Neural crest cell (in vitro differentiated cells): ENCODE results near the gene XPOT. TPM values are rescaled to one million over a fixed set of nuclear protein-coding genes. Genes with fewer than 3 reads are reported as not detected.
A peak's percentile ranks its signal among the peaks of the same experiment; 100 is the strongest.

ENCODE experiments used
- DNase-seq: peaks from one replicate; pipeline ENCODE4 v3.0.0; 2021; ENCODE audit warnings: low read depth, mixed read lengths, low spot score
- H3K27ac Mint-ChIP-seq: one replicate; pipeline ENCODE4 v1.8.0; 2021; ENCODE audit warnings: mild to moderate bottlenecking, mixed read lengths; ENCODE audit not compliant: unreplicated experiment
- H3K27me3 Mint-ChIP-seq: 2 replicates; pipeline ENCODE4 v1.8.0; 2021; ENCODE audit warnings: low read depth, mild to moderate bottlenecking, mixed read lengths
- H3K36me3 Mint-ChIP-seq: 2 replicates; pipeline ENCODE4 v1.8.0; 2021; ENCODE audit warnings: low read depth, mild to moderate bottlenecking, mixed read lengths
- H3K4me1 Mint-ChIP-seq: 2 replicates; pipeline ENCODE4 v1.8.0; 2021; ENCODE audit warnings: mixed read lengths
- H3K4me3 Mint-ChIP-seq: one replicate; pipeline ENCODE4 v1.8.0; 2021; ENCODE audit warnings: mild to moderate bottlenecking, mixed read lengths
- H3K9me3 Mint-ChIP-seq: 2 replicates; pipeline ENCODE4 v1.8.0; 2021; ENCODE audit warnings: mixed read lengths
- total RNA-seq: library from RNA; stranded (reverse); gene quantifications from 2 replicates; pipeline ENCODE4 v1.2.1, GENCODE V29; 2021
- TF ChIP-seq, protein P1 (sequence below): fragments of 200-600 bp; sonication (generic); conservative IDR thresholded peaks from 2 replicates; pipeline ENCODE4 v1.5.0; 2021; ENCODE audit warnings: antibody characterized with exemption, mild to moderate bottlenecking

The XPOT gene
- total RNA-seq, 1 donor from 2014 or later: 103 TPM

DNA sequence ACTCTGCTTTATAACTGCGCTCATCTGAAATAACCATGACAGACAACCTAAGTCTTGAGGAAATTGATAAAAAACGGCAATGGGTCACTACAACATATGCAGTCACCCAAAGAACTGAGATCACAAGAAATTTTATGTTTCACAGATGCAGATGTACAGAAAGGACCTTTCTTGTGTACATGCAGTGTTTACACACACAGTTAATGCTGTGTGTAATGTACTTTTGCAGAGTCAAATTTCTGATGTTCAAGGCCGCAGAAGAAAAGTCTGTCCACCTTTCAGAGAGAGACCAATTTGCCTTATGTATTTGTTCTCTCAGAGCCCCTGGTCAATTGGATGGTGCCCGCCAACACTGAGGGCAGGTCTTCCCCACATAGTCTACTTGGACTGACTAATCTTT lies 24.8 kb downstream of the XPOT start:
- Mint-ChIP-seq H3K4me3 (no peak overlapping the region), H3K36me3 (peaks cover 20% of the 10 kb centered on the region), H3K27me3 (no peaks in the 10 kb centered on the region), H3K9me3 (no peaks in the 10 kb centered on the region), H3K27ac (no peak overlapping the region), H3K4me1 (no peaks in the 10 kb centered on the region)
- no peak for DNase-seq
- TF ChIP-seq, protein P1, sequence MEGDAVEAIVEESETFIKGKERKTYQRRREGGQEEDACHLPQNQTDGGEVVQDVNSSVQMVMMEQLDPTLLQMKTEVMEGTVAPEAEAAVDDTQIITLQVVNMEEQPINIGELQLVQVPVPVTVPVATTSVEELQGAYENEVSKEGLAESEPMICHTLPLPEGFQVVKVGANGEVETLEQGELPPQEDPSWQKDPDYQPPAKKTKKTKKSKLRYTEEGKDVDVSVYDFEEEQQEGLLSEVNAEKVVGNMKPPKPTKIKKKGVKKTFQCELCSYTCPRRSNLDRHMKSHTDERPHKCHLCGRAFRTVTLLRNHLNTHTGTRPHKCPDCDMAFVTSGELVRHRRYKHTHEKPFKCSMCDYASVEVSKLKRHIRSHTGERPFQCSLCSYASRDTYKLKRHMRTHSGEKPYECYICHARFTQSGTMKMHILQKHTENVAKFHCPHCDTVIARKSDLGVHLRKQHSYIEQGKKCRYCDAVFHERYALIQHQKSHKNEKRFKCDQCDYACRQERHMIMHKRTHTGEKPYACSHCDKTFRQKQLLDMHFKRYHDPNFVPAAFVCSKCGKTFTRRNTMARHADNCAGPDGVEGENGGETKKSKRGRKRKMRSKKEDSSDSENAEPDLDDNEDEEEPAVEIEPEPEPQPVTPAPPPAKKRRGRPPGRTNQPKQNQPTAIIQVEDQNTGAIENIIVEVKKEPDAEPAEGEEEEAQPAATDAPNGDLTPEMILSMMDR: no peak

DNA sequence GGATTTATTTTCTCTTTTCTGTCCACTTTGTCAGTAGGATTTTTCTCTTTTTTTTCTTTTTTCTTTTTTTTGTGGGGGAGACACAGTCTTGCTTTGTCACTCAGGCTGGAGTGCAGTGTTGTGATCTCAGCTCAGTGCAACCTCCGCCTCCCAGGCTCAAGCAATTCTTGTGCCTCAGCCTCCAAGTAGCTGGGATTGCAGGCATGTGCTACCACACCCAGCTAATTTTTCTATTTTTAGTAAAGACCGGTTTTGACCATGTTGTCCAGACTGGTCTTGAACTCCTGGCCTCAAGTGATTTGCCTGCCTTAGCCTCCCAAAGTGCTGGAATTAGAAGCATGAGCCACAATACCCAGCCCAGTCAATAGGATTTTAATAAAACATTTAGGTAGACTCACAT lies 26.7 kb downstream of the XPOT start:
- H3K27ac Mint-ChIP-seq: no peak overlapping the region
- TF ChIP-seq, protein P1: no peak
- no peak overlapping the region for H3K4me3 Mint-ChIP-seq
- DNase-seq: no peak
- H3K27me3 Mint-ChIP-seq: no peaks in the 10 kb centered on the region
- H3K4me1 Mint-ChIP-seq: no peaks in the 10 kb centered on the region
- H3K9me3 Mint-ChIP-seq: no peaks in the 10 kb centered on the region
- H3K36me3 Mint-ChIP-seq: peaks cover 13% of the 10 kb centered on the region

DNA sequence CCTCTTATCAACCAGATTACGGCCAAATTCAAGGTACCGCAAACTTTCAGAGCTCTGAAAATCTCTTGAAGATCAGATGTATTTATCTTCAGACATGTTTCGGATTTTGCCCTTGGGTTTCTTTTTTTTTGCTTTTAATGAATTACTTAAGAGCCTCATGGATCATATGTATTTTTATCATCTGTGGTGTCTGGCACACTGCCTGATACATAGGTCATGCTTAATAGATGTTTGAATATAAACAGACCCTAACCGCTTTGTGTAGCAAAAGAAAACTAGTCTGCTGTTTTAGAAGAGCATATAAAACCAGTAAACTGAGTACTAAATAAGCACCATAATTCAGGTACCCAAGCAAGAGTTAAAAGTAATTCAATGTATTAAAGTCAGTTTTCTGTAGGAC lies 27.6 kb downstream of the XPOT start:
- H3K36me3 Mint-ChIP-seq: peaks cover 16% of the 10 kb centered on the region

DNA sequence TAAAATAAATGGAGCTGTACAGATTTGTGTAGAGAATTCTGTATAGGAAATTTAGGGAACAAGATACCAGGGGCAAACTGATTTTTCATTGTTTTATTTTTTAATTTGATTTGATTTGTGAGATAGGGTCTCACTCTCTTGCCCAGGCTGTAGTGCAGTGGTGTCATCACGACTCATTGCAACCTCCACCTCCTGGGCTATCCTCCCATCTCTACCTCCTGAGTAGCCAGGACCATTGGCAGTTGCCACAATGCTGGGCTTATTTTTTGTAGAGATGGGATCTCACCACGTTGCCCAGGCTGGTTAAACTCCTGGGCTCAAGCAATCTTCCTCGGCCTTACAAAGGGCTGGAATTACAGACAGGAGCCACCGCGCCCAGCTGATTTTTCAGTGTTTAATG lies 29.7 kb downstream of the XPOT start:
- peaks cover 17% of the 10 kb centered on the region for H3K36me3 Mint-ChIP-seq
- DNase-seq: no peak
- H3K27ac Mint-ChIP-seq: peak overlapping the region; percentile 58
- TF ChIP-seq, protein P1: no peak
- no peak overlapping the region for H3K4me3 Mint-ChIP-seq
- no peaks in the 10 kb centered on the region for H3K27me3 Mint-ChIP-seq
- H3K4me1 Mint-ChIP-seq: no peaks in the 10 kb centered on the region
- no peaks in the 10 kb centered on the region for H3K9me3 Mint-ChIP-seq

More for the DNA sequence above, 27.6 kb downstream of the XPOT start:
- peak overlapping the region; percentile 50 for H3K27ac Mint-ChIP-seq
- TF ChIP-seq, protein P1: no peak
- H3K4me1 Mint-ChIP-seq: no peaks in the 10 kb centered on the region
- no peaks in the 10 kb centered on the region for H3K27me3 Mint-ChIP-seq
- DNase-seq: no peak
- H3K4me3 Mint-ChIP-seq: no peak overlapping the region
- H3K9me3 Mint-ChIP-seq: no peaks in the 10 kb centered on the region

DNA sequence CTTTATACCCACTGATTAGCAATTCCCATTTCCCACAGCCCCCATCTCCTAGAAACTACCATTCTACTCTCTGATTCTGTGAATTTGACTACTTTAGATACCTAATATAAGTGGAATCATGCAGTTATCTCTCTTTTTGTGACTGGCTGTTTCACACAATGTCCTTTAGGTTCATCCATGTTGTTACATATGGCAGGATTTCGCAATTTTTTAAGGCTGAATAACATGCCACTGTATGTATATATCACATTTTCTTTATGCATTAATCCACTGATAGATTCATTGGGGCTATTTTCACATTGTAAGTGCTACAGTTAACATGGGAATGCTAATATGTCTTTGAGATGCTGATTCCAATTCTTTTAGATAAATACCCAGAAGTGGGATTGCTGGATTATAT lies 35.9 kb downstream of the XPOT start:
- TF ChIP-seq, protein P1: no peak
- H3K36me3 Mint-ChIP-seq: peaks cover 10% of the 10 kb centered on the region
- DNase-seq: no peak
- no peaks in the 10 kb centered on the region for H3K4me1 Mint-ChIP-seq
- no peaks in the 10 kb centered on the region for H3K27me3 Mint-ChIP-seq
- no peak overlapping the region for H3K4me3 Mint-ChIP-seq
- no peak overlapping the region for H3K27ac Mint-ChIP-seq
- no peaks in the 10 kb centered on the region for H3K9me3 Mint-ChIP-seq

GRCh38 chr12:64445490-64445889 lies 41.3 kb downstream of the XPOT start:
- Mint-ChIP-seq H3K4me3 (no peak overlapping the region), H3K27me3 (no peaks in the 10 kb centered on the region), H3K4me1 (peaks cover 3% of the 10 kb centered on the region), H3K36me3 (peaks cover 3% of the 10 kb centered on the region), H3K9me3 (no peaks in the 10 kb centered on the region), H3K27ac (no peak overlapping the region)
- no peak for DNase-seq
- TF ChIP-seq, protein P1: no peak
